ENCODE data around the gene SLC25A45. TPM values are rescaled to one million over a fixed set of nuclear protein-coding genes. Genes with fewer than 3 reads are reported as not detected.

The SLC25A45 gene
- total RNA-seq, 2 experiments from 2014 or later, result 40.0 to 40.8 TPM

- Mint-ChIP-seq H3K27ac (no peak overlapping the region), H3K36me3 (ENCODE audit: low read depth) (peaks cover 13% of the 10 kb centered on the region), H3K9me3 (no peaks in the 10 kb centered on the region), H3K27me3 (no peaks in the 10 kb centered on the region), H3K4me3 (no peak overlapping the region), H3K4me1 (ENCODE audit: low read depth) (no peaks in the 10 kb centered on the region)
- Histone ChIP-seq H3K4me3 (ENCODE audit: low read length) (no peak overlapping the region), H3K27ac (ENCODE audit: low read depth in 1 of 2, low read length in 2 of 2) (no peak overlapping the region), H3K4me1 (ENCODE audit: insufficient read depth, low read length) (peaks cover 1% of the 10 kb centered on the region), H3K27me3 (ENCODE audit: control insufficient read depth in 1 of 2, insufficient read depth in 2 of 2, low read length in 2 of 2) (no peaks in the 10 kb centered on the region), H3K9me3 (ENCODE audit: control insufficient read depth in 1 of 2, insufficient read depth in 1 of 2, low read length in 2 of 2) (no peaks in the 10 kb centered on the region), H3K36me3 (ENCODE audit: insufficient read depth, low read length) (peaks cover 5% of the 10 kb centered on the region)
- no peak for ATAC-seq (ENCODE audit: poor library complexity)
- no peak for TF ChIP-seq CTCF (IDR thresholded peaks at IDR 0.05)
- POLR2A ChIA-PET, result no interaction called here
- intact Hi-C loops (cut with DNase I, micrococcal nuclease), result no loop called here
- CTCF ChIA-PET, result no interaction called here
- DNase-seq, result no peak
Measured at GRCh38 chr11:65373839-65374580, 8.4 kb downstream of the SLC25A45 start.

GRCh38 chr11:65370659-65371049 is 11.8 kb downstream of the SLC25A45 start:
- no peak for TF ChIP-seq CTCF (IDR thresholded peaks at IDR 0.05)
- Histone ChIP-seq H3K4me1 (ENCODE audit: insufficient read depth, low read length) (peaks cover 5% of the 10 kb centered on the region), H3K4me3 (ENCODE audit: low read length) (no peak overlapping the region), H3K27me3 (ENCODE audit: control insufficient read depth in 1 of 2, insufficient read depth in 2 of 2, low read length in 2 of 2) (no peaks in the 10 kb centered on the region), H3K27ac (ENCODE audit: low read depth in 1 of 2, low read length in 2 of 2) (no peak overlapping the region), H3K36me3 (ENCODE audit: insufficient read depth, low read length) (peaks cover 2% of the 10 kb centered on the region), H3K9me3 (ENCODE audit: control insufficient read depth in 1 of 2, insufficient read depth in 1 of 2, low read length in 2 of 2) (no peaks in the 10 kb centered on the region)
- Mint-ChIP-seq H3K9me3 (no peaks in the 10 kb centered on the region), H3K27me3 (no peaks in the 10 kb centered on the region), H3K36me3 (ENCODE audit: low read depth) (no peaks in the 10 kb centered on the region), H3K4me1 (ENCODE audit: low read depth) (peaks cover 4% of the 10 kb centered on the region), H3K27ac (no peak overlapping the region), H3K4me3 (no peak overlapping the region)
- CTCF ChIA-PET, result no interaction called here
- DNase-seq, result no peak
- intact Hi-C loops (cut with DNase I, micrococcal nuclease), result no loop called here
- no peak for ATAC-seq (ENCODE audit: poor library complexity)
- POLR2A ChIA-PET, result interaction anchor here (0.8 to 1.8 kb wide), 5 partner anchors 17 to 139 kb away, joined by 3 to 5 read pairs (median 3); no protein-coding TSS in a partner anchor

- CTCF ChIA-PET, result interaction anchor here (1.0 kb wide), 1 partner anchor 14 kb away, joined by 3 read pairs; no protein-coding TSS in a partner anchor
- Mint-ChIP-seq H3K4me3 (no peak overlapping the region), H3K9me3 (no peaks in the 10 kb centered on the region), H3K4me1 (ENCODE audit: low read depth) (peaks cover 7% of the 10 kb centered on the region), H3K36me3 (ENCODE audit: low read depth) (no peaks in the 10 kb centered on the region), H3K27me3 (no peaks in the 10 kb centered on the region), H3K27ac (no peak overlapping the region)
- Histone ChIP-seq H3K36me3 (ENCODE audit: insufficient read depth, low read length) (no peaks in the 10 kb centered on the region), H3K4me3 (ENCODE audit: low read length) (no peak overlapping the region), H3K4me1 (ENCODE audit: insufficient read depth, low read length) (peaks cover 8% of the 10 kb centered on the region), H3K27me3 (ENCODE audit: control insufficient read depth in 1 of 2, insufficient read depth in 2 of 2, low read length in 2 of 2) (no peaks in the 10 kb centered on the region), H3K27ac (ENCODE audit: low read depth in 1 of 2, low read length in 2 of 2) (no peak overlapping the region), H3K9me3 (ENCODE audit: control insufficient read depth in 1 of 2, insufficient read depth in 1 of 2, low read length in 2 of 2) (no peaks in the 10 kb centered on the region)
- POLR2A ChIA-PET, result no interaction called here
- TF ChIP-seq CTCF (IDR thresholded peaks at IDR 0.05), result peak; percentile 78
- peak in 4 of 14 experiments; percentile 49 to 78 (median 78) for DNase-seq
- intact Hi-C loops (cut with DNase I, micrococcal nuclease), result loop anchor here (1.0 to 5.0 kb wide), 4 partner anchors 51 to 227 kb away; no protein-coding TSS in a partner anchor
- ATAC-seq (ENCODE audit: poor library complexity), result peak; percentile 85
Measured at GRCh38 chr11:65366340-65366773, 16.1 kb downstream of the SLC25A45 start.

All from CD4-positive, alpha-beta T cell (primary cell).